GM12873 (cell line): Measurements from ENCODE around the gene SCML1.
A peak's percentile ranks its signal among the peaks of the same experiment; 100 is the strongest.

Experiments
- CTCF ChIP-seq: IDR thresholded peaks from 2 replicates; pipeline ENCODE4 v1.5.1; 2012; ENCODE audit warnings: low read depth, mild to moderate bottlenecking, moderate library complexity, low read length, control low read depth; ENCODE audit not compliant: insufficient read depth; ENCODE audit errors: missing control alignments

The SCML1 gene

GRCh38 chrX:17736856-17737709, at the start of gene SCML1:
SCML1 (plus strand) TSS chrX:17737493; CDS start chrX:17744187, 6,694 bp downstream.
- no peak for TF ChIP-seq CTCF

- TF ChIP-seq CTCF = no peak
Observed at GRCh38 chrX:17687648-17688047, 49.6 kb upstream of the SCML1 start.

- peak; percentile 64 for TF ChIP-seq CTCF
Observed at GRCh38 chrX:17689971-17690409, 47.3 kb upstream of the SCML1 start.

GRCh38 chrX:17692709-17693346, 44.5 kb upstream of the SCML1 start:
- TF ChIP-seq CTCF = no peak

- no peak for TF ChIP-seq CTCF
Observed at GRCh38 chrX:17697191-17697590, 40.1 kb upstream of the SCML1 start.

GRCh38 chrX:17700976-17701375, 36.3 kb upstream of the SCML1 start:
- TF ChIP-seq CTCF = no peak

GRCh38 chrX:17703201-17703600, 34.1 kb upstream of the SCML1 start:
- TF ChIP-seq CTCF = no peak
